ENCODE measurements around the gene IL2RA.

DNA sequence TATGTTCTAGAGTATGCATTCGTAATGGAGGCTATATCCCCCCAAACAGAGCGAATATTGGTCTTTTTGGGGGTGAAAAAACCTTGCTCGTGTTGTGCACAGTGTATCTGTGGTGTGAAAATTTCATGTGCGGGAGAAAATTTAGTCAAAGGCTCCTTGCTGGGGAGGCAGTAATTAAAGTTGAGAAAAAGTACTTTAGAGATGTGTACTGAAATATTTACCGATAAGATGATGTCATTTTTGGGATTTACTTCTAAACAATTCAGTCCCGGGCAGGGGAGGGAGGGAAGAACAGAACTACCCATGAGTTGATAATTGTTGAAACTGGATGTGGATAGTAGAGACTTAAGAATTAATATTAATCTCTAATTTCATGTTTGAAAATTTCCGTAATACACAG is 36.0 kb upstream of the IL2RA start:
- TF ChIP-seq JUNB (IDR thresholded peaks at IDR 0.05) (no peak), BHLHE40 (IDR thresholded peaks at IDR 0.05; ENCODE audit: borderline replicate concordance in 1 of 2, low read depth in 2 of 2, low read length in 1 of 2) (no peak), CEBPB (IDR thresholded peaks at IDR 0.05; ENCODE audit: borderline replicate concordance in 1 of 2, low read depth in 2 of 2, low read length in 2 of 2) (no peak), EZH2 (IDR thresholded peaks at IDR 0.05; ENCODE audit: borderline replicate concordance, control insufficient read depth, low read depth, low read length) (no peak), MEF2A (IDR thresholded peaks at IDR 0.05; ENCODE audit: insufficient read depth, low read depth, low read length) (no peak), POLR2A (IDR thresholded peaks at IDR 0.05; ENCODE audit: low read depth, low read length) (no peak), ZNF274 (IDR thresholded peaks at IDR 0.05; ENCODE audit: insufficient read depth, insufficient read length) (no peak), SMC3 (IDR thresholded peaks at IDR 0.05; ENCODE audit: borderline replicate concordance, low read length) (no peak), HCFC1 (IDR thresholded peaks at IDR 0.05; ENCODE audit: low read length) (no peak), PRDM15 (CRISPR knock-in tag; IDR thresholded peaks at IDR 0.05) (no peak), HSF1 (IDR thresholded peaks at IDR 0.05; ENCODE audit: low read depth, low read length) (no peak), JUND (IDR thresholded peaks at IDR 0.05; ENCODE audit: low read depth, low read length) (no peak)
- TF ChIP-seq, protein P1, sequence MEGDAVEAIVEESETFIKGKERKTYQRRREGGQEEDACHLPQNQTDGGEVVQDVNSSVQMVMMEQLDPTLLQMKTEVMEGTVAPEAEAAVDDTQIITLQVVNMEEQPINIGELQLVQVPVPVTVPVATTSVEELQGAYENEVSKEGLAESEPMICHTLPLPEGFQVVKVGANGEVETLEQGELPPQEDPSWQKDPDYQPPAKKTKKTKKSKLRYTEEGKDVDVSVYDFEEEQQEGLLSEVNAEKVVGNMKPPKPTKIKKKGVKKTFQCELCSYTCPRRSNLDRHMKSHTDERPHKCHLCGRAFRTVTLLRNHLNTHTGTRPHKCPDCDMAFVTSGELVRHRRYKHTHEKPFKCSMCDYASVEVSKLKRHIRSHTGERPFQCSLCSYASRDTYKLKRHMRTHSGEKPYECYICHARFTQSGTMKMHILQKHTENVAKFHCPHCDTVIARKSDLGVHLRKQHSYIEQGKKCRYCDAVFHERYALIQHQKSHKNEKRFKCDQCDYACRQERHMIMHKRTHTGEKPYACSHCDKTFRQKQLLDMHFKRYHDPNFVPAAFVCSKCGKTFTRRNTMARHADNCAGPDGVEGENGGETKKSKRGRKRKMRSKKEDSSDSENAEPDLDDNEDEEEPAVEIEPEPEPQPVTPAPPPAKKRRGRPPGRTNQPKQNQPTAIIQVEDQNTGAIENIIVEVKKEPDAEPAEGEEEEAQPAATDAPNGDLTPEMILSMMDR (IDR thresholded peaks at IDR 0.05 in 2 of 3, conservative IDR thresholded peaks at IDR 0.05 in 1 of 3; ENCODE audit: control insufficient read depth in 2 of 3, extremely low read depth in 1 of 3, insufficient read depth in 1 of 3, low read depth in 3 of 3, low read length in 3 of 3): no peak
